HepG2 (cell line): Measurements from ENCODE around the gene ZACN. TPM values are rescaled to one million over a fixed set of nuclear protein-coding genes. Genes with fewer than 3 reads are reported as not detected.

Experiments used
- ATAC-seq: fragments of 200-7000 bp; cut with Tn5 transposase; 3 replicates; pipeline ENCODE4 v1.9.1; 2020; ENCODE audit warnings: mild to moderate bottlenecking, moderate library complexity
- BruUV-seq: library from RNA; stranded (reverse); fragments of 400-500 nt; replicated peaks from 2 replicates; lab custom pipeline; 2021; lab: Mats Ljungman, UMichigan
- CTCF ChIA-PET: fragments of 300-600 bp; formaldehyde crosslinking; extraction: SDS; loops from one replicate; lab custom pipeline; 2021; ENCODE audit warnings: low total read pairs, inconsistent platforms, low intra/inter-chr PET ratio; lab: Yijun Ruan, JAX
- POLR2A ChIA-PET: fragments of 350-600 bp; sonication (Branson Sonifier 250); formaldehyde crosslinking; loops from one replicate; lab custom pipeline; 2020; ENCODE audit warnings: antibody characterized with exemption, inconsistent platforms; lab: Yijun Ruan, JAX
- DNase-seq: peaks from one replicate; pipeline ENCODE4 v3.0.0-alpha.2; 2015; ENCODE audit warnings: low spot score
- FAIRE-seq: peaks from 3 replicates; lab custom pipeline; 2011; peaks lifted over from hg19 to GRCh38; lab: Jason Lieb, UNC
- H2AFZ ChIP-seq: one replicate; pipeline ENCODE4 v1.6.1; 2011; ENCODE audit warnings: low read length, inconsistent platforms
- H3K27ac ChIP-seq: fragments of 300-600 bp; 3 replicates; pipeline ENCODE4 v1.8.0; 2011; ENCODE audit warnings: mixed run types, mild to moderate bottlenecking, mixed read lengths, low read length, inconsistent platforms; ENCODE audit not compliant: insufficient read depth; ENCODE audit errors: extremely low read length
- H3K27me3 ChIP-seq, 2 experiments: fragments of 200-600 bp in 1 of 2; 2 replicates in 1 of 2; 3 replicates in 1 of 2; pipeline versions ENCODE4 v1.6.0 to v1.8.0; 2011; ENCODE audit warnings: low read length in 2 of 2, mild to moderate bottlenecking in 2 of 2, moderate library complexity in 2 of 2, inconsistent platforms in 1 of 2; ENCODE audit not compliant: insufficient read depth in 2 of 2, control insufficient read depth in 1 of 2
- H3K36me3 ChIP-seq, 2 experiments: fragments of 200-600 bp in 1 of 2; replicated peaks in 1 of 2; 2 replicates in 1 of 2; 3 replicates in 1 of 2; pipeline versions ENCODE4 v1.5.1 to v1.8.0; 2011; ENCODE audit warnings: low read length in 2 of 2, inconsistent platforms in 1 of 2; ENCODE audit not compliant: insufficient read depth in 2 of 2, control insufficient read depth in 1 of 2
- H3K4me1 ChIP-seq: 2 replicates; pipeline ENCODE4 v1.5.1; 2012; ENCODE audit warnings: low read length, inconsistent platforms; ENCODE audit not compliant: insufficient read depth
- H3K4me2 ChIP-seq: 2 replicates; pipeline ENCODE4 v1.6.0; 2011; ENCODE audit warnings: low read depth, low read length, inconsistent platforms
- H3K4me3 ChIP-seq, 3 experiments: fragments of 200-600 bp in 1 of 3; sonication (generic), shearing (Covaris generic) in 1 of 3; replicated peaks in 1 of 3; 2 replicates each; pipeline ENCODE4 v1.5.1; 2011 to 2016; ENCODE audit warnings: low read length in 3 of 3, inconsistent platforms in 2 of 3, low read depth in 2 of 3, mild to moderate bottlenecking in 2 of 3, control low read depth in 1 of 3, mixed read lengths in 1 of 3; ENCODE audit not compliant: insufficient read depth in 1 of 3
- H3K79me2 ChIP-seq: one replicate; pipeline ENCODE4 v1.6.1; 2011; ENCODE audit warnings: low read length, inconsistent platforms; ENCODE audit not compliant: insufficient read depth
- H3K9ac ChIP-seq: 2 replicates; pipeline ENCODE4 v1.6.0; 2011; ENCODE audit warnings: mild to moderate bottlenecking, low read depth, low read length, inconsistent platforms; ENCODE audit not compliant: insufficient read depth
- H3K9me3 ChIP-seq: 2 replicates; pipeline ENCODE4 v1.5.1; 2012; ENCODE audit warnings: mild to moderate bottlenecking, low read length
- H4K20me1 ChIP-seq: 2 replicates; pipeline ENCODE4 v1.6.0; 2011; ENCODE audit warnings: inconsistent platforms, mild to moderate bottlenecking, low read length, moderate library complexity; ENCODE audit not compliant: insufficient read depth
- CEBPG ChIP-seq: IDR thresholded peaks from 2 replicates; pipeline ENCODE4 v1.6.1; 2016
- GRHL1 ChIP-seq: sonication (generic); formaldehyde crosslinking; conservative IDR thresholded peaks from 2 replicates; pipeline ENCODE4 v1.8.0; 2022; ENCODE audit warnings: missing genetic modification reagents
- GTF3A ChIP-seq: sonication (generic); formaldehyde crosslinking; conservative IDR thresholded peaks from 2 replicates; pipeline ENCODE4 v1.4.0; 2020; ENCODE audit warnings: mild to moderate bottlenecking, missing genetic modification reagents
- MAFK ChIP-seq, 2 experiments: IDR thresholded peaks in 1 of 2; conservative IDR thresholded peaks in 1 of 2; 2 replicates each; pipeline ENCODE4 v1.6.1; 2011; ENCODE audit warnings: improper control_type of control experiment in 2 of 2, low read length in 2 of 2
- PHB2 ChIP-seq: fragments of 450-650 bp; IDR thresholded peaks from 2 replicates; pipeline ENCODE4 v1.6.1; 2018; ENCODE audit not compliant: partially characterized antibody
- POLR2A ChIP-seq, 2 experiments: IDR thresholded peaks; 2 replicates each; pipeline ENCODE4 v1.6.1; 2011; ENCODE audit warnings: low read depth in 2 of 2, low read length in 2 of 2, mild to moderate bottlenecking in 1 of 2, moderate library complexity in 1 of 2; ENCODE audit not compliant: insufficient read depth in 1 of 2
- ZNF510 ChIP-seq: sonication (generic); formaldehyde crosslinking; IDR thresholded peaks from 2 replicates; pipeline ENCODE4 v1.4.0; 2020; ENCODE audit warnings: low read depth, mild to moderate bottlenecking, missing genetic modification reagents
- ZNF7 ChIP-seq: IDR thresholded peaks from 2 replicates; pipeline ENCODE4 v1.6.1; 2016; ENCODE audit warnings: missing biosample characterization, missing genetic modification reagents
- WGBS: methylation state at CpG from one replicate; pipeline ENCODE4 v1.1.6; 2017; ENCODE audit warnings: low lambda C conversion rate; 5-methylcytosine and 5-hydroxymethylcytosine counted together
- in situ Hi-C: cut with HindIII; loops from 2 replicates; pipeline ENCODE4 v1.10.0; 2017; ENCODE audit warnings: low pct_unique_long_range_greater_than_20kb; ENCODE audit not compliant: extremely low pct_ligation_motif_present
- intact Hi-C: fragments of 100-400 bp; cut with micrococcal nuclease; formaldehyde crosslinking; loops from one replicate; pipeline ENCODE4 v1.10.0; 2022; ENCODE audit not compliant: unreplicated experiment
- polyA plus RNA-seq, 8 experiments: library from polyadenylated mRNA; depleted of rRNA in 3 of 8; stranded (reverse) in 7 of 8; unstranded in 1 of 8; fragments of >200 nt; fragmentation: Illumina TruSeq in 4 of 8; extraction: Trizol in 4 of 8; gene quantifications; 2 replicates each; pipeline versions ENCODE4 v1.2.1 to v1.2.3, GENCODE V29; 2011 to 2016; ENCODE audit warnings: low read depth in 4 of 8, missing spikeins in 1 of 8, mixed read lengths in 1 of 8; ENCODE audit not compliant: insufficient read depth in 1 of 8
- total RNA-seq, 5 experiments: library from RNA; depleted of rRNA; stranded (reverse); fragments of >200 nt; fragmentation: Illumina TruSeq; extraction: Trizol; gene quantifications; 2 replicates each; pipeline ENCODE4 v1.2.3, GENCODE V29; 2016; ENCODE audit warnings: low read depth in 1 of 5
- TF ChIP-seq, protein P1 (sequence below): sonication (generic); formaldehyde crosslinking; IDR thresholded peaks from 2 replicates; pipeline ENCODE4 v1.8.0; 2022; ENCODE audit warnings: low read depth, missing genetic modification reagents
- TF ChIP-seq, protein P2 (sequence below): sonication (generic); formaldehyde crosslinking; IDR thresholded peaks from 2 replicates; pipeline ENCODE4 v1.5.1; 2020; ENCODE audit warnings: mild to moderate bottlenecking, moderate library complexity, missing genetic modification reagents
- TF ChIP-seq, protein P3 (sequence below): IDR thresholded peaks from 2 replicates; pipeline ENCODE4 v1.6.1; 2018; ENCODE audit warnings: missing genetic modification reagents

Gene ZACN
- total and polyA plus RNA-seq, 2 of the 13 experiments (the other 11 are each of a cell fraction or from before 2014, with no cell fraction given): 0.11 to 0.15 TPM

DNA sequence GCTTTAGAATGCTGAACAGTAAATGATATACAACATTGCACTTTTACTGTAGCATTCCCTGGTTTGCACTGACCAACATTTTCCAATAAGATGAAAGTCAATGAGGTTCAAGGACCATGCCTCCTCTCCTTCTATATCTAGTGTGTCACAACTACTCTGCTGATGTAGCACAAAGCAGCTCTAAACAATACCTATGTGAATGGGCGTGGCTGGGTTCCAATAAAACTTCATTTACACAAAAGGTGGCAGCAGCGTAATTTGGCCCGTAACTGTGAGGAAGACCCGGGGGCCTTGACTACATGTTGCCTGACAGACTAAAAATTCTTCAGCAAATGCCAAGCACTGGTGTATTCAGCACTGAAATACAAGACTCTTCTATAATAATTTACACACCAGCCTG, 13.2 kb upstream of the ZACN start:
- Histone ChIP-seq H3K79me2 (peaks cover 10% of the 10 kb centered on the region), H3K4me1 (peaks cover 10% of the 10 kb centered on the region), H3K4me3 (no peak overlapping the region), H4K20me1 (0 out of 2 replicates have a peak, but pooled peaks cover under 1% of the 10 kb centered on the region), H3K36me3 (peaks cover 43 to 73% of the 10 kb centered on the region in 2 experiments), H3K9ac (no peak overlapping the region), H2AFZ (no peak overlapping the region), H3K27ac (no peak overlapping the region), H3K4me2 (no peak overlapping the region), H3K9me3 (no peaks in the 10 kb centered on the region), H3K27me3 (no peaks in the 10 kb centered on the region)
- no peak for ATAC-seq
- TF ChIP-seq GTF3A (CRISPR knock-in tag) (no peak), MAFK (conservative IDR thresholded peaks at IDR 0.05 in 1 of 2, IDR thresholded peaks at IDR 0.05 in 1 of 2; ENCODE audit: low read length in 2 of 2) (0 out of 4 replicates have a peak, but pooled peaks of 1 of the 2 experiments have one; percentile 17), POLR2A (IDR thresholded peaks at IDR 0.05; ENCODE audit: insufficient read depth in 1 of 2, low read depth in 2 of 2, low read length in 2 of 2) (0 out of 4 replicates have a peak, but pooled peaks of 1 of the 2 experiments have one; percentile 18)
- ChIA-PET CTCF (no interaction called here), POLR2A (interaction anchor here (0.7 kb wide), 1 partner anchor 71 kb away, joined by 3 read pairs; no protein-coding TSS in a partner anchor)
- WGBS: 96% methylated on average over 4 of the region's 4 CpGs
- intact Hi-C loops (no loop called here), in situ Hi-C loops (no loop called here)
- FAIRE-seq: no peak
- BruUV-seq: no TSS peak
- no peak for DNase-seq

DNA sequence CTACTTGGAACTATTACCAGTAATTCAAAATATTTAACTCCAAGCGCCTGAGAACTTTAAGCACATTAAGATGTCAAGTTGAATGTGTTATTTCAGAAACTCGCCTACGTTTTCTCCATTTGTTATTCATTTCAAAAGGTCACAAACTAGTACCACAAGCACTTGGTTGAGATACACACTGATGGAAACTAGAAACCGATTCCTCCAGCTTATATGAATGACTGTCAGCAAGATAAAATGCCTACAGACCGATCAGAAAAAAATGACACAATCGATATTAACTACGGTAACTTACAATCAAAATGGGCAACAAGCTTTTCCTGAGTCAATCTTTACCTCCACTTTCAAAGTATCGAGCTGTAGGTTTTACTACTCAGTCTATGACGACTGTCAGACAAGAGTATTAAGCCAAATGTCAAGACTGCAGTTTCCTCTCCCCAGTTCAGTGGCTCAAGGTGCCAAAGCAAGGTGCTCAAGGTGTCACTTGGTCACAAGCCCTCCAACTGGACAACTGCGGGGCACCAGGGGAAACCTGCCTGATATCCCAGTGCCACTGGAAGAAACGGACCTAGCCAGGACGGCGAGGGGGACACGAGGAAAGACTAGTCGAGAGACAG, 7.3 kb upstream of the ZACN start:
- WGBS: 1% methylated on average over 15 of the region's 15 CpGs
- peaks cover 24% of the 10 kb centered on the region for H3K79me2 ChIP-seq
- CTCF ChIA-PET: no interaction called here
- DNase-seq (no peak), FAIRE-seq (peak; percentile 63), ATAC-seq (no peak)
- H3K4me1 ChIP-seq: peaks cover 39% of the 10 kb centered on the region
- in situ Hi-C loops: no loop called here
- BruUV-seq: TSS peak; percentile 81
- peaks cover 10% of the 10 kb centered on the region; the same call in 1 of the 2 replicates for H4K20me1 ChIP-seq
- peak overlapping the region; percentile 76 to 97 (median 86) for H3K4me3 ChIP-seq
- H3K4me2 ChIP-seq: peak overlapping the region; percentile 83
- no peak overlapping the region for H2AFZ ChIP-seq
- POLR2A ChIA-PET: interaction anchor here (0.9 to 1.7 kb wide), 16 partner anchors 11 to 292 kb away, joined by 3 to 6 read pairs (median 4); partner anchors contain the start of genes EVPL, EXOC7 and FOXJ1
- H3K27me3 ChIP-seq: peaks cover 17 to 32% of the 10 kb centered on the region in 2 experiments; a peak in 4 of 5 replicates
- peak overlapping the region; percentile 69 for H3K27ac ChIP-seq
- H3K9ac ChIP-seq: peak overlapping the region; percentile 97
- H3K36me3 ChIP-seq: peaks cover 7 to 20% of the 10 kb centered on the region in 2 experiments
- intact Hi-C loops: no loop called here
- H3K9me3 ChIP-seq: no peaks in the 10 kb centered on the region
- TF ChIP-seq, protein P1, sequence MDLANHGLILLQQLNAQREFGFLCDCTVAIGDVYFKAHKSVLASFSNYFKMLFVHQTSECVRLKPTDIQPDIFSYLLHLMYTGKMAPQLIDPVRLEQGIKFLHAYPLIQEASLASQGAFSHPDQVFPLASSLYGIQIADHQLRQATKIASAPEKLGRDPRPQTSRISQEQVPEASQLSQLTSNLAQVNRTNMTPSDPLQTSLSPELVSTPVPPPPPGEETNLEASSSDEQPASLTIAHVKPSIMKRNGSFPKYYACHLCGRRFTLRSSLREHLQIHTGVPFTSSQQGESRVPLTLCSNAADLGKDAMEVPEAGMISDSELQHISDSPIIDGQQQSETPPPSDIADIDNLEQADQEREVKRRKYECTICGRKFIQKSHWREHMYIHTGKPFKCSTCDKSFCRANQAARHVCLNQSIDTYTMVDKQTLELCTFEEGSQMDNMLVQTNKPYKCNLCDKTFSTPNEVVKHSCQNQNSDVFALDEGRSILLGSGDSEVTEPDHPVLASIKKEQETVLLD: no peak
- TF ChIP-seq ZNF7 (CRISPR knock-in tag) (no peak), CEBPG (0 out of 2 replicates have a peak, but pooled peaks have one; percentile 3), PHB2 (no peak), GRHL1 (CRISPR knock-in tag) (no peak), ZNF510 (CRISPR knock-in tag) (no peak)
- TF ChIP-seq, protein P2, sequence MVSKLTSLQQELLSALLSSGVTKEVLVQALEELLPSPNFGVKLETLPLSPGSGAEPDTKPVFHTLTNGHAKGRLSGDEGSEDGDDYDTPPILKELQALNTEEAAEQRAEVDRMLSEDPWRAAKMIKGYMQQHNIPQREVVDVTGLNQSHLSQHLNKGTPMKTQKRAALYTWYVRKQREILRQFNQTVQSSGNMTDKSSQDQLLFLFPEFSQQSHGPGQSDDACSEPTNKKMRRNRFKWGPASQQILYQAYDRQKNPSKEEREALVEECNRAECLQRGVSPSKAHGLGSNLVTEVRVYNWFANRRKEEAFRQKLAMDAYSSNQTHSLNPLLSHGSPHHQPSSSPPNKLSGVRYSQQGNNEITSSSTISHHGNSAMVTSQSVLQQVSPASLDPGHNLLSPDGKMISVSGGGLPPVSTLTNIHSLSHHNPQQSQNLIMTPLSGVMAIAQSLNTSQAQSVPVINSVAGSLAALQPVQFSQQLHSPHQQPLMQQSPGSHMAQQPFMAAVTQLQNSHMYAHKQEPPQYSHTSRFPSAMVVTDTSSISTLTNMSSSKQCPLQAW (CRISPR knock-in tag): no peak
- TF ChIP-seq, protein P3, sequence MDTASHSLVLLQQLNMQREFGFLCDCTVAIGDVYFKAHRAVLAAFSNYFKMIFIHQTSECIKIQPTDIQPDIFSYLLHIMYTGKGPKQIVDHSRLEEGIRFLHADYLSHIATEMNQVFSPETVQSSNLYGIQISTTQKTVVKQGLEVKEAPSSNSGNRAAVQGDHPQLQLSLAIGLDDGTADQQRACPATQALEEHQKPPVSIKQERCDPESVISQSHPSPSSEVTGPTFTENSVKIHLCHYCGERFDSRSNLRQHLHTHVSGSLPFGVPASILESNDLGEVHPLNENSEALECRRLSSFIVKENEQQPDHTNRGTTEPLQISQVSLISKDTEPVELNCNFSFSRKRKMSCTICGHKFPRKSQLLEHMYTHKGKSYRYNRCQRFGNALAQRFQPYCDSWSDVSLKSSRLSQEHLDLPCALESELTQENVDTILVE (CRISPR knock-in tag): no peak
